ENCODE data around the gene OR1L4. TPM values are rescaled to one million over a fixed set of nuclear protein-coding genes. Genes with fewer than 3 reads are reported as not detected.

OR1L4 gene
- total RNA-seq, 2 donors from 2014 or later: not detected

DNA sequence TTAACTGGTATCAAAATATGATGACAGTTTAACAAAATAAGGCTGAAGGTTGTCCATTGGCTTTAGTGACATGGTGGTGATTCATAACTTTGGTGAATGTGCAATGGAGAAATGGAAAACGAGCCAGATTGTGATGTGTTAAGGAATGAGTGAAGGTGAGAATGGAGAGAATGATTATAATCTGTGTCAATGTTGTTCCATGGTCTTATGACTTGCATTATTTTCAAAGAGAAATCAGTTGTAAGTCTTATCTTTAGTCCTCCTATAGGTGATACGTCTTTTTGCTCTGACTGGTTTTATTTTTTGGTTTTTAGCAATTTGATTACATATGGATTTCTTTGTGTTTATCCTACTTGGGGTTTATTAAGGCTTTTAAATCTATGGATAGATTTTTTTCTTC, 31.0 kb downstream of the OR1L4 start:
- H3K27ac ChIP-seq (ENCODE audit: low read depth, low read length): no peak overlapping the region
- peaks cover 84% of the 10 kb centered on the region for H3K9me3 Mint-ChIP-seq
- H3K27me3 ChIP-seq (ENCODE audit: control insufficient read depth, insufficient read depth, low read length, poor library complexity, severe bottlenecking): no peaks in the 10 kb centered on the region
- H3K9me3 ChIP-seq (ENCODE audit: control insufficient read depth, low read length): peaks cover 40% of the 10 kb centered on the region
- no peaks in the 10 kb centered on the region for H3K27me3 Mint-ChIP-seq (ENCODE audit: insufficient read depth)
- no peak overlapping the region for H3K27ac Mint-ChIP-seq
- no peaks in the 10 kb centered on the region for H3K4me1 Mint-ChIP-seq
- DNase-seq: no peak
- no peaks in the 10 kb centered on the region for H3K36me3 ChIP-seq (ENCODE audit: control insufficient read depth, insufficient read depth, low read length)
- WGBS, 2 experiments (ENCODE audit: insufficient coverage in 1 of 2, insufficient read length in 1 of 2): 28% methylated on average over 2 of the region's 2 CpGs; no CpG with 5 or more reads in 1 of the 2 experiments
- no peaks in the 10 kb centered on the region for H3K4me1 ChIP-seq (ENCODE audit: control insufficient read depth, insufficient read depth, low read length)
- H3K9ac ChIP-seq (ENCODE audit: extremely low read depth, low read length, poor library complexity, severe bottlenecking): no peak overlapping the region
- H3K36me3 Mint-ChIP-seq (ENCODE audit: low read depth): no peaks in the 10 kb centered on the region
- TF ChIP-seq CTCF (conservative IDR thresholded peaks at IDR 0.05): no peak
- H3K4me3 ChIP-seq (ENCODE audit: low read length): no peak overlapping the region
- H3K4me3 Mint-ChIP-seq: no peak overlapping the region

GRCh38 chr9:122767817-122768216, 44.0 kb downstream of the OR1L4 start:
- no peak for TF ChIP-seq CTCF (conservative IDR thresholded peaks at IDR 0.05)
- Mint-ChIP-seq H3K4me3 (no peak overlapping the region), H3K27ac (no peak overlapping the region), H3K36me3 (ENCODE audit: low read depth) (no peaks in the 10 kb centered on the region), H3K4me1 (no peaks in the 10 kb centered on the region), H3K9me3 (peaks cover 55% of the 10 kb centered on the region), H3K27me3 (ENCODE audit: insufficient read depth) (no peaks in the 10 kb centered on the region)
- H3K4me3 ChIP-seq (ENCODE audit: low read length): no peak overlapping the region
- H3K9ac ChIP-seq (ENCODE audit: extremely low read depth, low read length, poor library complexity, severe bottlenecking): no peak overlapping the region
- no peaks in the 10 kb centered on the region for H3K36me3 ChIP-seq (ENCODE audit: control insufficient read depth, insufficient read depth, low read length)
- peaks cover 4% of the 10 kb centered on the region for H3K9me3 ChIP-seq (ENCODE audit: control insufficient read depth, low read length)
- WGBS, 2 experiments (ENCODE audit: insufficient coverage in 1 of 2, insufficient read length in 1 of 2): 77 to 79% methylated on average over 3 to 4 of the region's 4 CpGs
- H3K27ac ChIP-seq (ENCODE audit: low read depth, low read length): no peak overlapping the region
- H3K4me1 ChIP-seq (ENCODE audit: control insufficient read depth, insufficient read depth, low read length): no peaks in the 10 kb centered on the region
- DNase-seq: no peak
- H3K27me3 ChIP-seq (ENCODE audit: control insufficient read depth, insufficient read depth, low read length, poor library complexity, severe bottlenecking): no peaks in the 10 kb centered on the region

Other genes with a start within 250 kb of the OR1L4 start
- not detected for gene OR1J1, start 246.1 kb upstream of the OR1L4 start, total RNA-seq
- gene OR1J2, start 213.2 kb upstream of the OR1L4 start, total RNA-seq: not detected
- gene OR1J4, start 204.8 kb upstream of the OR1L4 start, total RNA-seq: not detected
- gene OR1N1, start 196.7 kb upstream of the OR1L4 start, total RNA-seq: not detected
- not detected for gene OR1N2, start 170.9 kb upstream of the OR1L4 start, total RNA-seq
- gene OR1L8, start 140.6 kb upstream of the OR1L4 start, total RNA-seq: not detected
- gene OR1Q1, start 109.3 kb upstream of the OR1L4 start, total RNA-seq: not detected
- gene OR1B1, start 66.4 kb upstream of the OR1L4 start, total RNA-seq: not detected
- gene OR1L1, start 62.3 kb upstream of the OR1L4 start, total RNA-seq: not detected
- gene OR1L3, start 48.9 kb upstream of the OR1L4 start, total RNA-seq: not detected
- gene OR1L6, start 18.3 kb downstream of the OR1L4 start, total RNA-seq: not detected
- not detected for gene OR5C1, start 64.9 kb downstream of the OR1L4 start, total RNA-seq
- not detected for gene OR1K1, start 76.1 kb downstream of the OR1L4 start, total RNA-seq
- 10 to 100 TPM; 26.3 to 28.6 TPM for gene PDCL, start 104.6 kb downstream of the OR1L4 start, total RNA-seq
- 10 to 100 TPM; 56.4 to 60.1 TPM for gene RC3H2, start 181.4 kb downstream of the OR1L4 start, total RNA-seq
- 10 to 100 TPM in 1 of 2 donors, 1 to 10 TPM in 1; 9.3 to 11.7 TPM for gene ZBTB6, start 189.3 kb downstream of the OR1L4 start, total RNA-seq
- gene ZBTB26, start 207.5 kb downstream of the OR1L4 start, total RNA-seq: 10 to 100 TPM in 1 of 2 donors, 1 to 10 TPM in 1; 9.8 to 11.6 TPM
- gene RABGAP1, start 217.0 kb downstream of the OR1L4 start, total RNA-seq: 10 to 100 TPM; 41.9 to 49.7 TPM